GM12874 (cell line): ENCODE data around the gene PPP1CB.

Experiments
- TF ChIP-seq, protein P1 (sequence below): IDR thresholded peaks from 2 replicates; pipeline ENCODE4 v1.5.1; 2011; ENCODE audit warnings: low read depth, mild to moderate bottlenecking, control low read depth, low read length, moderate library complexity; ENCODE audit not compliant: insufficient read depth

Gene PPP1CB

DNA sequence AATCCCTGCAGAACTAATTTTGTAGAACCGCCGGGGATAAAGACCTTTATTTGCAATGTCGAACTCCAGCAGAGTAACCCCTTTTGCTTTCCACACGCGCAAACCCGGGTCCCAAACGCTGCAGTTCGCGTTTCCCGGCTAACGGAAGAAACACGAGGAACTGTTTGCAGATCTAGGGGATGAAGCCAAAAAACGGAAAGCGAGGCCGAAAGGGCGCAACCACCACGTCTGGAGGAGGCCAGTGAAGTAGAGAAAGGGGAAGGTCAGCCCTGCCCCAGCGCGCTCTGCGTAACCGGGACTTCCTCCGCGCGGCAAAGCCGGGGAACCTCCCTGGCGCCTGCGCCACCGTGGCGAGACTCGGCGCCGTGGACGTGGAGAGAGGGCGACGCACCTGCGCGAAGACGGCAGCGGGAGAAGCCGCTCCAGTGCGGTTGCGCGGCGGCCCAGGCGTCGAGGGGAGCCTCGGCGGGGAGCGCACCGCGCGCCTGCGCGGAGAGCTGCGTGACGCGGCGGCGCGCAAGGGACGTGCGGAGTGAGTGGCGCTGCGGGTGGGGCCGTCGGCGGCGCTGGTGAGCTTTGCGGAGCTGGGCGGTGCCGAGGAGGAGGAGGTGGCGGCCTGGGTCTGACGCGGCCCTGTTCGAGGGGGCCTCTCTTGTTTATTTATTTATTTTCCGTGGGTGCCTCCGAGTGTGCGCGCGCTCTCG, at the start of gene PPP1CB:
Gene PPP1CB, plus strand, starts transcription at position 579 of the 704 bp plus-strand sequence. CDS start 295 bp downstream, outside the sequence.
- TF ChIP-seq, protein P1, sequence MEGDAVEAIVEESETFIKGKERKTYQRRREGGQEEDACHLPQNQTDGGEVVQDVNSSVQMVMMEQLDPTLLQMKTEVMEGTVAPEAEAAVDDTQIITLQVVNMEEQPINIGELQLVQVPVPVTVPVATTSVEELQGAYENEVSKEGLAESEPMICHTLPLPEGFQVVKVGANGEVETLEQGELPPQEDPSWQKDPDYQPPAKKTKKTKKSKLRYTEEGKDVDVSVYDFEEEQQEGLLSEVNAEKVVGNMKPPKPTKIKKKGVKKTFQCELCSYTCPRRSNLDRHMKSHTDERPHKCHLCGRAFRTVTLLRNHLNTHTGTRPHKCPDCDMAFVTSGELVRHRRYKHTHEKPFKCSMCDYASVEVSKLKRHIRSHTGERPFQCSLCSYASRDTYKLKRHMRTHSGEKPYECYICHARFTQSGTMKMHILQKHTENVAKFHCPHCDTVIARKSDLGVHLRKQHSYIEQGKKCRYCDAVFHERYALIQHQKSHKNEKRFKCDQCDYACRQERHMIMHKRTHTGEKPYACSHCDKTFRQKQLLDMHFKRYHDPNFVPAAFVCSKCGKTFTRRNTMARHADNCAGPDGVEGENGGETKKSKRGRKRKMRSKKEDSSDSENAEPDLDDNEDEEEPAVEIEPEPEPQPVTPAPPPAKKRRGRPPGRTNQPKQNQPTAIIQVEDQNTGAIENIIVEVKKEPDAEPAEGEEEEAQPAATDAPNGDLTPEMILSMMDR: peak; percentile 40

DNA sequence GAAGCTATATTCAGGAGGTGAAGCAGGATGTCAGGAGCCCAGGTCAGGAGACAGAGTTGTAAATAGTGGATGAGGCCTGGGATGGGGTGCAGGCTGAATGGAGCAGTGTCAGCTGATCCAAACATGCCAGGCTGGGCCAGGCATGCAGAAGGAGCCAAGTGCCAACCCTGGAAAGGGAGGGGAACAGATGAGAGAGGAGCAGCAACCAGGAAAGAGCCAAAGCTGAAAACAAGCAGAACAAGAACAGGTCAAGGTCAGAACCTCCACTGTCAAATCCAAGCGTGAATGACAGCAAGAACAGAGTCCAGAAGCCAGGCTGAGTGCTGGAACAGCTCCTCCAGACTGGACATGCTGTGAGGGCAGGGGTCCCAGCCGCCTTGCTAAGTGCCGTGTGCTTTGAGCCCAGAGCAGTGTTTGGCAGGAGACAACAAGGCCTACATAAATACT, 49.2 kb upstream of the PPP1CB start:
- TF ChIP-seq, protein P1: no peak

DNA sequence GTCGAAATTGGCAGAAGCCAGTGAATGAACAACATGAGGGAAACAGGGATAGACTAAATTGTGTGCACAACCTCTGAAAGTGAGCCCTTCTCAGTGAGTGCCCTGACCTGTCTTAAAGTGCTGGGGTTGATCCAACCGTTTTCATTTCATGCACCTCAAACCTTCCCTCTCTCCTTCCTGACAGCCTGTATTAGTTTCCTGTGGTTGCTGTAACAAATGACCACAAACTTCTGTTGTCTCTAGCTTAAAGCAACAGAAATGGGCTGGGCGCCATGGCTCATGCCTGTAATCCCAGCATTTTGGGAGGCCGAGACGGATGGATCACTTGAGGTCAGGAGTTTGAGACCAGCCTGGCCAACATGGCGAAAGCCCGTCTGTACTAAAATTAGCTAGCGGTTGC, 48.8 kb upstream of the PPP1CB start:
- TF ChIP-seq, protein P1: no peak

DNA sequence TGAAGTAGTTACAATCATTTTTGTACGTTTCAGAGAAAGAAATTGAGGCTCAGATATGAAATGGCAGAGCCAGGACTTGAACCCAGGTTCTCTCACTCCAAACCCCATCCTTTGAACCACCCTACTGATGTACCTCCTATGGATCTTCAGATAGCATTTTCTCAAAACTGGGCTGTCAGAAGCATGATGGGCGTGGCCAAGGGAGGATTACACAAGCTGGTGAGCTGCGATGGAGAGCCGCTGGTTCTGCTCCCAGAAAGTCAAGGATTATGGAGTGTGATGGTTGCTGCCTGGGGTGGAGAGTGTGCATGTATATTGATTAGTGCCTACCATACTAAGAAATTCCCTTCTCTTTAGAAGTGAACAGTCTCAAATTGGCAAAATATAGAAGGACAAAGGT, 47.0 kb upstream of the PPP1CB start:
- TF ChIP-seq, protein P1: no peak

- TF ChIP-seq, protein P1: no peak
Measured at GRCh38 chr2:28705751-28706440, 45.7 kb upstream of the PPP1CB start.

- TF ChIP-seq, protein P1: no peak
Measured at GRCh38 chr2:28707592-28707991, 44.0 kb upstream of the PPP1CB start.

GRCh38 chr2:28709101-28709500, 42.5 kb upstream of the PPP1CB start:
- TF ChIP-seq, protein P1: no peak
